Immature natural killer cell (primary cell): ENCODE data around the gene TRIM2. TPM values are rescaled to one million over a fixed set of nuclear protein-coding genes. Genes with fewer than 3 reads are reported as not detected.

Experiments
- DNase-seq, 3 donors: peaks; one replicate each; pipeline ENCODE4 v3.0.0; 2022; ENCODE audit warnings: mixed read lengths in 1 of 3
- H3K27ac Mint-ChIP-seq, 6 donors: one replicate each; pipeline ENCODE4 v1.8.0; 2020; ENCODE audit warnings: mixed read lengths in 6 of 6, mild to moderate bottlenecking in 5 of 6, inconsistent platforms in 4 of 6, moderate library complexity in 3 of 6
- H3K27me3 Mint-ChIP-seq, 3 donors: one replicate each; pipeline ENCODE4 v1.8.0; 2020 to 2021; ENCODE audit warnings: low read depth in 3 of 3, mild to moderate bottlenecking in 3 of 3, mixed read lengths in 3 of 3, moderate library complexity in 3 of 3, inconsistent platforms in 1 of 3
- H3K36me3 Mint-ChIP-seq, 3 donors: one replicate each; pipeline ENCODE4 v1.8.0; 2020; ENCODE audit warnings: mixed read lengths in 3 of 3, inconsistent platforms in 2 of 3, mild to moderate bottlenecking in 2 of 3
- H3K4me1 Mint-ChIP-seq, 2 donors: one replicate each; pipeline ENCODE4 v1.8.0; 2020; ENCODE audit warnings: inconsistent platforms in 2 of 2, mild to moderate bottlenecking in 2 of 2, mixed read lengths in 2 of 2, moderate library complexity in 1 of 2
- H3K4me3 Mint-ChIP-seq, 5 donors: one replicate each; pipeline ENCODE4 v1.8.0; 2020; ENCODE audit warnings: mild to moderate bottlenecking in 5 of 5, mixed read lengths in 5 of 5, inconsistent platforms in 3 of 5, moderate library complexity in 3 of 5
- H3K9me3 Mint-ChIP-seq, 6 donors: one replicate each; pipeline ENCODE4 v1.8.0; 2020; ENCODE audit warnings: mild to moderate bottlenecking in 6 of 6, mixed read lengths in 6 of 6, inconsistent platforms in 4 of 6, moderate library complexity in 3 of 6
- polyA plus RNA-seq, 3 donors: library from polyadenylated mRNA; unstranded; fragments of 300-500 nt; fragmentation: Illumina TruSeq; gene quantifications; one replicate each; pipeline ENCODE4 v1.2.3, GENCODE V29; 2021

TRIM2 gene
- polyA plus RNA-seq, 3 donors from 2014 or later: 0.51 TPM; not detected in 2

GRCh38 chr4:153204728-153205648, 745 bp downstream of the TRIM2 start:
- Mint-ChIP-seq H3K27ac (no peak overlapping the region), H3K27me3 (peaks cover 5 to 9% (median 7%) of the 10 kb centered on the region in 3 donors), H3K4me3 (peak overlapping the region in 1 of 5 donors; percentile 13), H3K4me1 (peaks cover 11 to 12% of the 10 kb centered on the region in 2 donors), H3K9me3 (peaks cover 0 to 2% (median 0%) of the 10 kb centered on the region in 6 donors), H3K36me3 (no peaks in the 10 kb centered on the region)
- DNase-seq: no peak

- Mint-ChIP-seq H3K4me3 (no peak overlapping the region), H3K4me1 (peaks cover 11 to 12% of the 10 kb centered on the region in 2 donors), H3K27ac (no peak overlapping the region), H3K27me3 (peaks cover 5 to 12% (median 9%) of the 10 kb centered on the region in 3 donors), H3K36me3 (no peaks in the 10 kb centered on the region), H3K9me3 (no peaks in the 10 kb centered on the region)
- no peak for DNase-seq
These were observed 1.5 kb downstream of the TRIM2 start for GRCh38 chr4:153205757-153206156.

GRCh38 chr4:153206534-153206933, 2.3 kb downstream of the TRIM2 start:
- no peak for DNase-seq
- peaks cover 5 to 12% (median 10%) of the 10 kb centered on the region in 3 donors for H3K27me3 Mint-ChIP-seq
- H3K4me3 Mint-ChIP-seq: no peak overlapping the region
- H3K9me3 Mint-ChIP-seq: no peaks in the 10 kb centered on the region
- H3K27ac Mint-ChIP-seq: no peak overlapping the region
- no peaks in the 10 kb centered on the region for H3K36me3 Mint-ChIP-seq
- peaks cover 11 to 12% of the 10 kb centered on the region in 2 donors for H3K4me1 Mint-ChIP-seq

- Mint-ChIP-seq H3K27me3 (peaks cover 5 to 12% (median 12%) of the 10 kb centered on the region in 3 donors), H3K36me3 (no peaks in the 10 kb centered on the region), H3K4me1 (peaks cover 11 to 12% of the 10 kb centered on the region in 2 donors), H3K9me3 (no peaks in the 10 kb centered on the region), H3K4me3 (no peak overlapping the region), H3K27ac (no peak overlapping the region)
- DNase-seq: no peak
These were observed 2.8 kb downstream of the TRIM2 start for GRCh38 chr4:153207027-153207426.

GRCh38 chr4:153207567-153207966, 3.3 kb downstream of the TRIM2 start:
- Mint-ChIP-seq H3K27ac (no peak overlapping the region), H3K27me3 (peaks cover 5 to 16% (median 13%) of the 10 kb centered on the region in 3 donors), H3K4me3 (no peak overlapping the region), H3K4me1 (peaks cover 11 to 12% of the 10 kb centered on the region in 2 donors), H3K9me3 (no peaks in the 10 kb centered on the region), H3K36me3 (no peaks in the 10 kb centered on the region)
- no peak for DNase-seq

GRCh38 chr4:153209410-153209809, 5.2 kb downstream of the TRIM2 start:
- peaks cover 8 to 11% of the 10 kb centered on the region in 2 donors for H3K4me1 Mint-ChIP-seq
- no peak for DNase-seq
- H3K4me3 Mint-ChIP-seq: no peak overlapping the region
- peaks cover 5 to 15% (median 13%) of the 10 kb centered on the region in 3 donors for H3K27me3 Mint-ChIP-seq
- no peaks in the 10 kb centered on the region for H3K9me3 Mint-ChIP-seq
- H3K36me3 Mint-ChIP-seq: no peaks in the 10 kb centered on the region
- no peak overlapping the region for H3K27ac Mint-ChIP-seq

- H3K27ac Mint-ChIP-seq: no peak overlapping the region
- no peak overlapping the region for H3K4me3 Mint-ChIP-seq
- DNase-seq: no peak
- peaks cover 3 to 18% (median 13%) of the 10 kb centered on the region in 3 donors for H3K27me3 Mint-ChIP-seq
- no peaks in the 10 kb centered on the region for H3K4me1 Mint-ChIP-seq
- H3K9me3 Mint-ChIP-seq: no peaks in the 10 kb centered on the region
- no peaks in the 10 kb centered on the region for H3K36me3 Mint-ChIP-seq
These were observed 6.5 kb downstream of the TRIM2 start for GRCh38 chr4:153210727-153211126.

- DNase-seq: no peak
- H3K27ac Mint-ChIP-seq: no peak overlapping the region
- H3K36me3 Mint-ChIP-seq: no peaks in the 10 kb centered on the region
- H3K4me3 Mint-ChIP-seq: no peak overlapping the region
- no peaks in the 10 kb centered on the region for H3K4me1 Mint-ChIP-seq
- H3K27me3 Mint-ChIP-seq: peaks cover 3 to 17% (median 13%) of the 10 kb centered on the region in 3 donors
- H3K9me3 Mint-ChIP-seq: no peaks in the 10 kb centered on the region
These were observed 7.9 kb downstream of the TRIM2 start for GRCh38 chr4:153211986-153212728.

GRCh38 chr4:153212736-153213135, 8.5 kb downstream of the TRIM2 start:
- Mint-ChIP-seq H3K27ac (no peak overlapping the region), H3K27me3 (peaks cover 3 to 14% (median 13%) of the 10 kb centered on the region in 3 donors), H3K4me1 (no peaks in the 10 kb centered on the region), H3K9me3 (no peaks in the 10 kb centered on the region), H3K36me3 (no peaks in the 10 kb centered on the region), H3K4me3 (no peak overlapping the region)
- no peak for DNase-seq

GRCh38 chr4:153215921-153216320, 11.7 kb downstream of the TRIM2 start:
- no peak for DNase-seq
- no peak overlapping the region for H3K4me3 Mint-ChIP-seq

GRCh38 chr4:153216546-153216945, 12.3 kb downstream of the TRIM2 start:
- H3K9me3 Mint-ChIP-seq: peaks cover 0 to 5% (median 0%) of the 10 kb centered on the region in 6 donors

More at GRCh38 chr4:153215921-153216320, 11.7 kb downstream of the TRIM2 start:
- Mint-ChIP-seq H3K27ac (no peak overlapping the region), H3K9me3 (peaks cover 0 to 5% (median 0%) of the 10 kb centered on the region in 6 donors), H3K27me3 (peaks cover 0 to 12% (median 12%) of the 10 kb centered on the region in 3 donors), H3K4me1 (no peaks in the 10 kb centered on the region), H3K36me3 (no peaks in the 10 kb centered on the region)

GRCh38 chr4:153217440-153217839, 13.2 kb downstream of the TRIM2 start:
- peaks cover 0 to 10% (median 9%) of the 10 kb centered on the region in 3 donors for H3K27me3 Mint-ChIP-seq
- H3K9me3 Mint-ChIP-seq: peaks cover 0 to 5% (median 0%) of the 10 kb centered on the region in 6 donors
- H3K4me3 Mint-ChIP-seq: no peak overlapping the region
- peaks cover 8 to 10% of the 10 kb centered on the region in 2 donors for H3K4me1 Mint-ChIP-seq
- no peak for DNase-seq
- H3K27ac Mint-ChIP-seq: no peak overlapping the region
- no peaks in the 10 kb centered on the region for H3K36me3 Mint-ChIP-seq

More at GRCh38 chr4:153216546-153216945, 12.3 kb downstream of the TRIM2 start:
- Mint-ChIP-seq H3K4me1 (peaks cover 3 to 4% of the 10 kb centered on the region in 2 donors), H3K36me3 (no peaks in the 10 kb centered on the region), H3K27me3 (peaks cover 0 to 12% (median 12%) of the 10 kb centered on the region in 3 donors), H3K27ac (no peak overlapping the region), H3K4me3 (no peak overlapping the region)
- DNase-seq: no peak

GRCh38 chr4:153218961-153219360, 14.7 kb downstream of the TRIM2 start:
- H3K9me3 Mint-ChIP-seq: peaks cover 0 to 5% (median 0%) of the 10 kb centered on the region in 6 donors
- H3K4me3 Mint-ChIP-seq: no peak overlapping the region
- H3K27ac Mint-ChIP-seq: no peak overlapping the region
- H3K4me1 Mint-ChIP-seq: peaks cover 14 to 23% of the 10 kb centered on the region in 2 donors
- DNase-seq: no peak
- H3K27me3 Mint-ChIP-seq: peaks cover 1 to 15% (median 11%) of the 10 kb centered on the region in 3 donors
- H3K36me3 Mint-ChIP-seq: no peaks in the 10 kb centered on the region
